CD4-positive, alpha-beta T cell (primary cell): ENCODE measurements around the gene SGSH. TPM values are rescaled to one million over a fixed set of nuclear protein-coding genes. Genes with fewer than 3 reads are reported as not detected.

Source experiments
- ATAC-seq: fragments of 200-7000 bp; cut with Tn5 transposase; one replicate; pipeline ENCODE4 v1.10.0; 2022; ENCODE audit warnings: mild to moderate bottlenecking; ENCODE audit not compliant: poor library complexity
- CTCF ChIA-PET: fragments of 350-600 bp; sonication (Branson Sonifier 250); formaldehyde crosslinking; loops from one replicate; lab custom pipeline; 2021; ENCODE audit warnings: antibody characterized with exemption, inconsistent platforms; lab: Charles Lee
- POLR2A ChIA-PET: fragments of 350-600 bp; sonication (Branson Sonifier 250); formaldehyde crosslinking; loops from one replicate; lab custom pipeline; 2021; ENCODE audit warnings: antibody characterized with exemption, inconsistent platforms; lab: Charles Lee
- DNase-seq, 14 experiments: peaks; one replicate each; pipeline ENCODE4 v3.0.0-alpha.2; 2013 to 2020; ENCODE audit warnings: mixed read lengths in 2 of 14
- H3K27ac ChIP-seq, 2 donors: one replicate each; pipeline versions ENCODE4 v1.5.1 to v1.7.0; 2013; ENCODE audit warnings: low read length in 2 of 2, low read depth in 1 of 2, mild to moderate bottlenecking in 1 of 2
- H3K27me3 ChIP-seq, 2 experiments: 1 replicate in 1 of 2; 2 replicates in 1 of 2; pipeline versions ENCODE4 v1.6.1 to v1.7.0; 2013; ENCODE audit warnings: low read length in 2 of 2, control low read depth in 1 of 2, mild to moderate bottlenecking in 1 of 2, moderate library complexity in 1 of 2; ENCODE audit not compliant: insufficient read depth in 2 of 2, control insufficient read depth in 1 of 2
- H3K36me3 ChIP-seq: one replicate; pipeline ENCODE4 v1.6.1; 2013; ENCODE audit warnings: low read length, control low read depth; ENCODE audit not compliant: insufficient read depth
- H3K4me1 ChIP-seq: one replicate; pipeline ENCODE4 v1.6.1; 2013; ENCODE audit warnings: low read length, control low read depth; ENCODE audit not compliant: insufficient read depth
- H3K4me3 ChIP-seq: one replicate; pipeline ENCODE4 v1.5.1; 2013; ENCODE audit warnings: mild to moderate bottlenecking, low read length, moderate library complexity
- H3K9me3 ChIP-seq, 2 experiments: 1 replicate in 1 of 2; 2 replicates in 1 of 2; pipeline versions ENCODE4 v1.6.1 to v1.7.0; 2013; ENCODE audit warnings: low read length in 2 of 2, mild to moderate bottlenecking in 2 of 2, control low read depth in 1 of 2, moderate library complexity in 1 of 2; ENCODE audit not compliant: control insufficient read depth in 1 of 2, insufficient read depth in 1 of 2
- H3K27ac Mint-ChIP-seq: one replicate; pipeline ENCODE4 v1.8.0; 2020; ENCODE audit warnings: mixed read lengths
- H3K27me3 Mint-ChIP-seq: one replicate; pipeline ENCODE4 v1.8.0; 2021; ENCODE audit warnings: mixed read lengths
- H3K36me3 Mint-ChIP-seq: one replicate; pipeline ENCODE4 v1.8.0; 2021; ENCODE audit warnings: low read depth, mixed read lengths
- H3K4me1 Mint-ChIP-seq: one replicate; pipeline ENCODE4 v1.8.0; 2021; ENCODE audit warnings: low read depth, mixed read lengths
- H3K4me3 Mint-ChIP-seq: one replicate; pipeline ENCODE4 v1.8.0; 2020; ENCODE audit warnings: mild to moderate bottlenecking, mixed read lengths
- H3K9me3 Mint-ChIP-seq: one replicate; pipeline ENCODE4 v1.8.0; 2020; ENCODE audit warnings: mixed read lengths
- intact Hi-C, 2 experiments: fragments of 100-400 bp; cut with DNase I in 1 of 2; cut with micrococcal nuclease in 1 of 2; formaldehyde crosslinking; loops; one replicate each; pipeline versions ENCODE4 v1.15.1 to v1.9.0; 2023 to 2025; cut with DNase I, micrococcal nuclease
- total RNA-seq, 174 experiments: library from RNA in 2 of 174; stranded (reverse) in 2 of 174; gene quantifications; one replicate each; pipeline ENCODE4 v1.2.3 and lab custom pipeline; 2021 to 2026
- TF ChIP-seq, protein P1 (sequence below): fragments of 200-600 bp; IDR thresholded peaks from one replicate; pipeline ENCODE4 v1.8.0; 2022; ENCODE audit warnings: antibody characterized with exemption, mild to moderate bottlenecking

Gene SGSH
- total RNA-seq, 2 experiments from 2014 or later = 97.9 to 102 TPM

DNA sequence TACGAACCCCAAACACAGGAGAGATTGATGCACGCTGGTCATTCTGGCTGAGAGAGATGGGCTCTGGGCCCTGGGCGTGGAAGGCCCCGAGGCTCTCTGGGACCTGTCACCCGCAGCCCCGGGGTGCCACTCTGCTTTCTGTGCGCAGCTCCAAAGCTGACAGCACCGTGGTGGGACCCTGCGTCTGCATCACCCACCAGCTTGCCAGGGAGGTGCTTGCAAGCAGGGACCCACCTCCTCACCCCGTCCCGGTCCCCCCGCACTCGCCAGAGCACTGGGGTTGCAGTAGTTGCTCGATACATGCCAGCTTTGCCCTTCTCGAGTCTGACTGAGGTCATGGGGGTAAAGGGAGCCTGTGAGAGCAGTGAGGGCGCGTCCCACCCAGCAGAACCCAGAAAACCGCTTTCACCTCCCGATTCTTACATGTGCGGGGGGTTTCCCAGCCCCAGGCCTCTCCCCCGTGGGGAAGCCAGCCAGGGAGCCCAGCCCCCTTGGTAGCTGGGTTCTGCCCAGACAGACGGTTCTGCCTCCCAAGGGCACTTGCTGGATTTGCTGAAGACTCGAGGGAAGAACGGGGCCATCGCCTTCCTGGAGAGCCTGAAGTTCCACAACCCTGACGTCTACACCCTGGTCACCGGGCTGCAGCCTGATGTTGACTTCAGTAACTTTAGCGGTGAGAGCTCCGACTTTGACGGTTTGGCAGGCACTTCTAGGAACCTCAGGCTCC lies 37.9 kb downstream of the SGSH start:
- CTCF ChIA-PET = no interaction called here
- Mint-ChIP-seq H3K9me3 (no peaks in the 10 kb centered on the region), H3K27ac (no peak overlapping the region), H3K36me3 (no peaks in the 10 kb centered on the region), H3K4me1 (no peaks in the 10 kb centered on the region), H3K27me3 (no peaks in the 10 kb centered on the region), H3K4me3 (no peak overlapping the region)
- intact Hi-C loops = no loop called here
- Histone ChIP-seq H3K27me3 (no peaks in the 10 kb centered on the region), H3K4me1 (no peaks in the 10 kb centered on the region), H3K36me3 (no peaks in the 10 kb centered on the region), H3K4me3 (no peak overlapping the region), H3K27ac (no peak overlapping the region), H3K9me3 (no peaks in the 10 kb centered on the region)
- DNase-seq (no peak), ATAC-seq (no peak)
- TF ChIP-seq, protein P1, sequence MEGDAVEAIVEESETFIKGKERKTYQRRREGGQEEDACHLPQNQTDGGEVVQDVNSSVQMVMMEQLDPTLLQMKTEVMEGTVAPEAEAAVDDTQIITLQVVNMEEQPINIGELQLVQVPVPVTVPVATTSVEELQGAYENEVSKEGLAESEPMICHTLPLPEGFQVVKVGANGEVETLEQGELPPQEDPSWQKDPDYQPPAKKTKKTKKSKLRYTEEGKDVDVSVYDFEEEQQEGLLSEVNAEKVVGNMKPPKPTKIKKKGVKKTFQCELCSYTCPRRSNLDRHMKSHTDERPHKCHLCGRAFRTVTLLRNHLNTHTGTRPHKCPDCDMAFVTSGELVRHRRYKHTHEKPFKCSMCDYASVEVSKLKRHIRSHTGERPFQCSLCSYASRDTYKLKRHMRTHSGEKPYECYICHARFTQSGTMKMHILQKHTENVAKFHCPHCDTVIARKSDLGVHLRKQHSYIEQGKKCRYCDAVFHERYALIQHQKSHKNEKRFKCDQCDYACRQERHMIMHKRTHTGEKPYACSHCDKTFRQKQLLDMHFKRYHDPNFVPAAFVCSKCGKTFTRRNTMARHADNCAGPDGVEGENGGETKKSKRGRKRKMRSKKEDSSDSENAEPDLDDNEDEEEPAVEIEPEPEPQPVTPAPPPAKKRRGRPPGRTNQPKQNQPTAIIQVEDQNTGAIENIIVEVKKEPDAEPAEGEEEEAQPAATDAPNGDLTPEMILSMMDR = no peak
- POLR2A ChIA-PET = no interaction called here

DNA sequence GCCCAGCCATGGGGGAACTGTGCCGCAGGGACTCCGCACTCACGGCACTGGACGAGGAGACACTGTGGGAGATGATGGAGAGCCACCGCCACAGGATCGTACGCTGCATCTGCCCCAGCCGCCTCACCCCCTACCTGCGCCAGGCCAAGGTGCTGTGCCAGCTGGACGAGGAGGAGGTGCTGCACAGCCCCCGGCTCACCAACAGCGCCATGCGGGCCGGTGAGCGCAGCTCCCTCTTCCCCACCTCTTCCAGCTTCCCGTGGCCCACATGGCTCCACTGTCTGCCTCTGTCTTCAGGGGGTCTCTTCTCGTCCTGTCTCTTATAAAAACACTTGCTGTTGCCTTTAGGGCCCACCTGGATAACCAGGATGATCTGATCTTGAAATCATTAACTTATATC lies 38.7 kb downstream of the SGSH start:
- Mint-ChIP-seq H3K4me3 (no peak overlapping the region), H3K4me1 (no peaks in the 10 kb centered on the region), H3K27me3 (no peaks in the 10 kb centered on the region), H3K27ac (no peak overlapping the region), H3K36me3 (no peaks in the 10 kb centered on the region), H3K9me3 (no peaks in the 10 kb centered on the region)
- no peaks in the 10 kb centered on the region for H3K27me3 ChIP-seq
- ATAC-seq = no peak
- no peaks in the 10 kb centered on the region for H3K9me3 ChIP-seq
- H3K36me3 ChIP-seq = no peaks in the 10 kb centered on the region
- H3K4me1 ChIP-seq = no peaks in the 10 kb centered on the region
- ChIA-PET CTCF (no interaction called here), POLR2A (no interaction called here)
- H3K4me3 ChIP-seq = no peak overlapping the region
- TF ChIP-seq, protein P1 = no peak
- H3K27ac ChIP-seq = no peak overlapping the region
- intact Hi-C loops = no loop called here
- no peak for DNase-seq

DNA sequence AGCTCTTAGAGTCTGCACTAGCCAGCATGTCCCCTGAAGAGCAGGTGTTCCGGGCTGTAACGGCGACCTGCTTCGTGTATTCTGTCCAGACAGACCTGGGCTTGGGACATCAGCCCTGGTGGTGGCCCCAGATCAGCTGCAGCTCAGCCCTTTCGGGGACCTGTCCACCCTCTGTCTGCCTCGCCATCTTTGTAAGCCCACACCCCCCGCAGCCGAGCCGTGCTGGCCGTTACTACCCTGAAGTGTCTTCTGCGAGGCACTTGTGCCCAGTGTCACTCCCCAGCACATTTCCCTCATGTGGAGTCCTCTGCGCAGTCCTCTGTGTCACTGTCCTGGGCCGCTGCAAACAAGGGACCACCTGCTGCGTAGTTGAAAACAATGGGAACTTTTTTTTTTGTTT lies 39.9 kb downstream of the SGSH start:
- Mint-ChIP-seq H3K9me3 (no peaks in the 10 kb centered on the region), H3K27ac (no peak overlapping the region), H3K36me3 (no peaks in the 10 kb centered on the region), H3K27me3 (no peaks in the 10 kb centered on the region), H3K4me1 (no peaks in the 10 kb centered on the region), H3K4me3 (no peak overlapping the region)
- POLR2A ChIA-PET = no interaction called here
- H3K27me3 ChIP-seq = no peaks in the 10 kb centered on the region
- no peaks in the 10 kb centered on the region for H3K36me3 ChIP-seq
- ATAC-seq = no peak
- H3K9me3 ChIP-seq = no peaks in the 10 kb centered on the region
- DNase-seq = no peak
- TF ChIP-seq, protein P1 = no peak
- intact Hi-C loops = no loop called here
- no peak overlapping the region for H3K27ac ChIP-seq
- H3K4me1 ChIP-seq = no peaks in the 10 kb centered on the region
- CTCF ChIA-PET = no interaction called here
- H3K4me3 ChIP-seq = no peak overlapping the region
